ENCODE data around the gene SURF2. TPM values are rescaled to one million over a fixed set of nuclear protein-coding genes. Genes with fewer than 3 reads are reported as not detected.

The SURF2 gene
- total and polyA plus RNA-seq, 9 of the 15 experiments (the other 6 are each of a cell fraction or from before 2014, with no cell fraction given), result 5.5 to 82.5 (median 21.3) TPM

- no peak for ATAC-seq
- BruUV-seq (replicated peaks), result no TSS peak
- peaks cover 11 to 31% of the 10 kb centered on the region in 2 experiments; a peak in 4 of 5 replicates for H3K4me1 ChIP-seq (replicated peaks in 1 of 2; ENCODE audit: control insufficient read depth in 2 of 2, insufficient read depth in 2 of 2, low read length in 2 of 2)
- POLR2A ChIA-PET, result interaction anchor here (0.5 to 0.6 kb wide), 2 partner anchors 25 to 319 kb away, joined by 3 read pairs; partner anchors contain the start of gene CEL
- H3K9ac ChIP-seq (ENCODE audit: insufficient read depth in 1 of 2, low read depth in 2 of 2, low read length in 2 of 2), result no peak overlapping the region
- WGBS (ENCODE audit: insufficient coverage, low coverage, missing lambda C conversion rate), result 26% methylated on average over 4 of the region's 4 CpGs
- H3K36me3 ChIP-seq (ENCODE audit: control insufficient read depth, insufficient read depth, low read length), result no peaks in the 10 kb centered on the region
- peaks cover 0 to 7% of the 10 kb centered on the region in 2 experiments; a peak in 2 of 5 replicates for H3K27me3 ChIP-seq (ENCODE audit: control insufficient read depth in 2 of 2, insufficient read depth in 2 of 2, low read length in 2 of 2)
- no peak for TF ChIP-seq HDAC8 (tag; IDR thresholded peaks at IDR 0.05)
- no peak for TF ChIP-seq SMAD4 (CRISPR knock-in tag; conservative IDR thresholded peaks at IDR 0.05)
- no peak for TF ChIP-seq ZNF217 (CRISPR knock-in tag; IDR thresholded peaks at IDR 0.05)
- no peak for TF ChIP-seq RFX1 (IDR thresholded peaks at IDR 0.05)
- TF ChIP-seq KAT7 (CRISPR knock-in tag; IDR thresholded peaks at IDR 0.05; ENCODE audit: borderline replicate concordance), result no peak
- TF ChIP-seq ZNF696 (CRISPR knock-in tag; conservative IDR thresholded peaks at IDR 0.05), result no peak
- no peak for TF ChIP-seq SNAPC5 (CRISPR knock-in tag; IDR thresholded peaks at IDR 0.05)
- TF ChIP-seq KDM1A (IDR thresholded peaks at IDR 0.05), result no peak
- no peak for TF ChIP-seq TEAD1 (CRISPR knock-in tag; IDR thresholded peaks at IDR 0.05)
- no peak for TF ChIP-seq ARID2 (IDR thresholded peaks at IDR 0.05)
- no peak for TF ChIP-seq ZNF436 (CRISPR knock-in tag; IDR thresholded peaks at IDR 0.05)
- TF ChIP-seq TBP (optimal IDR thresholded peaks at IDR 0.05; ENCODE audit: low read depth, low read length), result no peak
- TF ChIP-seq CGGBP1 (CRISPR knock-in tag; IDR thresholded peaks at IDR 0.05), result no peak
- TF ChIP-seq KLF16 (IDR thresholded peaks at IDR 0.05), result no peak
- TF ChIP-seq DNMT1 (IDR thresholded peaks at IDR 0.05), result no peak
- no peak for TF ChIP-seq IRF1 (CRISPR knock-in tag; IDR thresholded peaks at IDR 0.05; ENCODE audit: borderline replicate concordance)
- no peak for TF ChIP-seq KDM5B (IDR thresholded peaks at IDR 0.05; ENCODE audit: insufficient replicate concordance, low read depth, low read length)
- no peak for TF ChIP-seq CBX3 (IDR thresholded peaks at IDR 0.05; ENCODE audit: borderline replicate concordance in 1 of 2, low read length in 2 of 2)
- no peak for TF ChIP-seq TCF3 (CRISPR knock-in tag; IDR thresholded peaks at IDR 0.05)
- no peak for TF ChIP-seq HSF4 (CRISPR knock-in tag; IDR thresholded peaks at IDR 0.05; ENCODE audit: borderline replicate concordance)
- no peak overlapping the region for H3K4me3 ChIP-seq
- in situ Hi-C loops (cut with MboI), result no loop called here
- DNase-seq (ENCODE audit: extremely low read depth in 1 of 4, low spot score in 3 of 4), result no peak
- no peaks in the 10 kb centered on the region for H3K9me1 ChIP-seq (ENCODE audit: control insufficient read depth, insufficient read depth, low read length)
- FAIRE-seq, result no peak
- H3K9me3 ChIP-seq (replicated peaks; ENCODE audit: control insufficient read depth, insufficient read depth, low read depth, low read length), result peaks cover 5% of the 10 kb centered on the region
- no peak overlapping the region for H2AFZ ChIP-seq (ENCODE audit: low read depth, low read length)
- peaks cover 9% of the 10 kb centered on the region; the same call in 2 of the 3 replicates for H3K79me2 ChIP-seq (ENCODE audit: control insufficient read depth, insufficient read depth, low read length)
- intact Hi-C loops (cut with micrococcal nuclease), result no loop called here
- no peak overlapping the region for H3K27ac ChIP-seq (ENCODE audit: extremely low read depth, low read depth, low read length)
- CTCF ChIA-PET (ENCODE audit: low intra/inter-chr PET ratio), result no interaction called here
- H4K20me1 ChIP-seq (replicated peaks; ENCODE audit: control insufficient read depth, insufficient read depth, low read length), result no peaks in the 10 kb centered on the region
- H3K4me2 ChIP-seq (ENCODE audit: insufficient read depth, low read length), result no peak overlapping the region
These were observed 24.4 kb downstream of the SURF2 start for GRCh38 chr9:133380734-133381133.
